Muscle of back (tissue), 11 donors: ENCODE data around the gene CASK. TPM values are rescaled to one million over a fixed set of nuclear protein-coding genes. Genes with fewer than 3 reads are reported as not detected.
"Not testable (repeated sequence)": the region's sequence is repeated elsewhere in the genome, so short reads cannot be mapped to it uniquely, and the experiment has no call there.

Source experiments
- DNase-seq, 3 donors: peaks; one replicate each; pipeline versions ENCODE4 v3.0.0 to v3.0.0-alpha.2; 2013
- polyA plus RNA-seq, 10 donors: library from polyadenylated mRNA; unstranded; fragments of 120-200 nt; gene quantifications; one replicate each; pipeline ENCODE4 v1.2.1, GENCODE V29; 2013; ENCODE audit not compliant: insufficient read length in 10 of 10

The CASK gene
- polyA plus RNA-seq, 10 donors, result 19.8 to 40.3 (median 26.1) TPM

- DNase-seq, result no peak
These were observed 219.8 kb downstream of the CASK start for GRCh38 chrX:41703574-41704029.

GRCh38 chrX:41695426-41695825 lies 227.9 kb downstream of the CASK start:
- DNase-seq, result no peak

GRCh38 chrX:41693024-41693423 lies 230.3 kb downstream of the CASK start:
- DNase-seq, result no peak

- DNase-seq, result peak in 1 of 3 donors; percentile 35
These were observed 231.1 kb downstream of the CASK start for GRCh38 chrX:41692162-41692749.

- no peak for DNase-seq
These were observed 233.6 kb downstream of the CASK start for GRCh38 chrX:41689711-41690110.

- no peak for DNase-seq
These were observed 234.5 kb downstream of the CASK start, which contains the start of gene GPR34 for GRCh38 chrX:41688835-41689234. Gene GPR34, plus strand, starts transcription at chrX:41688973. Its CDS starts 6,661 bp downstream, at chrX:41695634.

- DNase-seq, result no peak
These were observed 235.2 kb downstream of the CASK start for GRCh38 chrX:41688156-41688555.

GRCh38 chrX:41686788-41687187 lies 236.6 kb downstream of the CASK start:
- no peak for DNase-seq

GRCh38 chrX:41684940-41685339 lies 238.4 kb downstream of the CASK start:
- no peak for DNase-seq

- no peak for DNase-seq
These were observed 239.2 kb downstream of the CASK start for GRCh38 chrX:41684138-41684537.

- peak in 1 of 3 donors; percentile 36 for DNase-seq
These were observed 245.9 kb downstream of the CASK start for GRCh38 chrX:41677183-41678060.

- not testable (repeated sequence) for DNase-seq
These were observed 247.0 kb downstream of the CASK start for GRCh38 chrX:41676361-41676760.

GRCh38 chrX:41672643-41673042 lies 250.7 kb downstream of the CASK start:
- DNase-seq, result no peak

- no peak for DNase-seq
These were observed 252.3 kb downstream of the CASK start for GRCh38 chrX:41671082-41671481.

- no peak for DNase-seq
These were observed 253.2 kb downstream of the CASK start for GRCh38 chrX:41670112-41670511.

GRCh38 chrX:41667631-41668030 lies 255.7 kb downstream of the CASK start:
- no peak for DNase-seq

- no peak for DNase-seq
These were observed 257.1 kb downstream of the CASK start for GRCh38 chrX:41666251-41666650.

- peak in 1 of 3 donors; percentile 37 for DNase-seq
These were observed 257.7 kb downstream of the CASK start for GRCh38 chrX:41665686-41666085.

GRCh38 chrX:41664908-41665307 lies 258.4 kb downstream of the CASK start:
- DNase-seq, result no peak

- no peak for DNase-seq
These were observed 258.9 kb downstream of the CASK start for GRCh38 chrX:41664375-41664901.

GRCh38 chrX:41661366-41662095 lies 261.8 kb downstream of the CASK start:
- no peak for DNase-seq

GRCh38 chrX:41655631-41656030 lies 267.7 kb downstream of the CASK start:
- DNase-seq, result no peak
